Fibroblast of skin of back (primary cell): ENCODE results near the gene SUCO.

Experiments used
- DNase-seq: peaks from one replicate; pipeline ENCODE4 v3.0.0-alpha.2; 2013

Gene SUCO

GRCh38 chr1:172650474-172651193 lies 117.7 kb downstream of the SUCO start:
- DNase-seq: no peak

- DNase-seq: peak; percentile 39
Observed at GRCh38 chr1:172653015-172653709, 120.2 kb downstream of the SUCO start.

DNA sequence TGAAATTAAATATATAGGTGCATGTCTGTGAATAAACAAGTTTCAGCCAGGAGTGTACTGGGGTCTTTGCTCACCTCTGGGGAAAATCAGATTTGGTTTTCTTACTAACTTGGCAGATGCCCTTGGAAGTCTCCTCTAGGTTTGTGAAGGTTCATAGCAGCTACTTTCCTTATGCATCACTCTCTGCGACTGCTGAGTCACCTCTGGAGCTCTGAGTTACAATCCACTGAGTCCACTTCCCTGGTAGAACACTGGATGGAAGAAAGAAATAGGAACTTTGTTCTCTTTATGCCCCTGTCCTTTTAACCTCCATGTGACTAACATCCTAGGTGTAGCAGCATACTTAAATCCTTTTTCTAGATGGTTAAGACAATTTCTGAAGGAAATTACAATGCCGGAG lies 121.6 kb downstream of the SUCO start:
- DNase-seq: peak; percentile 77

GRCh38 chr1:172656576-172656975 lies 123.6 kb downstream of the SUCO start:
- DNase-seq: no peak

DNA sequence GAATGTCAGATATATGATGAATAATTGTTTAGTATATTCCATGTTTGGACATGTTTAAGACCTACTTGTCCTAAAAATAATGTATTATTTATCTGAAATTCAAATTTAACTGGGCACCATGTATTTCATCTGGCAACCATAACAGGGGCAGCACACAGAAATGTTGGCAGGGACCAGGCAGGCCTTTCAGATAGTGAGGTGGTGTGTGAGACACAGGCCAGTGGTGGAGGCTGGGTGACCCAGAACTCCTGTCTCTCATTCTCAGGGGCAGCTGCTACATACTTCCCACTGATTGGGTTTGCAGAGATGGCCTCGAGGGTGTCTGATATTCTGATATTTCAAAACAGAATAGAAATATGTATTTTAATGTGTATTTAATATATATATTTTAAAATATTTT lies 124.6 kb downstream of the SUCO start:
- DNase-seq: no peak

GRCh38 chr1:172658871-172659453 lies 126.0 kb downstream of the SUCO start, which contains the start of gene FASLG:
FASLG (plus strand) TSS chr1:172659103; CDS start chr1:172659202, 99 bp downstream.
- DNase-seq: no peak

DNA sequence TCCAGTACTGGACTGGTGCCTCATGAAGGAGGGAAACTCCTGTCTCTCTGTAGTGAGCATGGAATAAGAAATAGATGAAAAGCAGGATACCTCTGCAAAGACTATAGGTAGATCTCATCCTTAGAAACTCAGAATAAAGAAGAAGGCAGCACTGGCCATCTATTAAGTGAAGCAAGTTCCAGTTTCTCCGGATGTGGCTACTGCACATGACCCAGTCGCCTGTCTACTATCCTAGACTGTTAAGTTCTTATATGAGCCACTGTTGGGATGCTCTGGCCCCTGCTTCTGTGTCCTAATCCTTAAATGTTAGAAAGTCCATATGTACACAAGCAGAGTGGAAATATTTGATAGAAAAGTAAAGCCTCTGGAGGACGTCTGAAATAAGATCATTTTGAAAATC lies 128.2 kb downstream of the SUCO start:
- no peak for DNase-seq
